GM21390 (cell line): ENCODE measurements around the gene RNF141.

ENCODE experiments used
- ATAC-seq: cut with Tn5 transposase; IDR thresholded peaks from one replicate; pipeline ENCODE4 v1.9.1; 2021; ENCODE audit not compliant: unreplicated experiment

RNF141 gene

DNA sequence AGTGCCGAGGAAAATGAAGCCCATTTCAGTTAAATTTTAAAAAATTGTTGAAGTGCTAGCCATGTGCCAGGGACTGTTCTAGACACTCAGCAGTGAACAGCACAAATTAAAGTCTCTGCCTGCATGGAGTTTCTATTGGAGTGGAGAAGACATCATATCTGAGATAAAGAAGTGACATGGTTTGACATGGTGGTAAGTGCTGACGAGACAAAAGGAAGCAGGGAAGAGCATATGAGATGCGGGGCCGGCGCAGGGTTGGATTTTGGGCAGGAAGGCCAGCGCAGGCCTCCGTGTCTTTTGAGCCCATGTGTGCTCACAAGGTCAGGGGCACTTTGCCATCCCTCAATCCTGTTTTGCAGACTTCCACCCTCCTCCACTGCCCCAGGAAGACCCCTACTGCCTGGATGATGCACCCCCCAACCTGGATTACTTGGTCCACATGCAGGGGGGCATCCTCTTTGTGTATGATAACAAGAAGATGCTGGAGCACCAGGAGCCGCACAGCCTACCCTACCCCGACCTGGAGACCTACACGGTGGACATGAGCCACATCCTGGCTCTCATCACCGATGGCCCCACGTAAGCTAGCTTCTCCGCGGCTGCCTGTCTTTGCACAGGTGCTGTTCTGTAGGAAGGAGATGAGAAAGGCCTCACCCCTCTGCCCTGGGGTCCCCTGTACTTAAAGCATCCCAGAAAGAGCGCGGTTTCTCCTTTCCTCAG is 56.4 kb downstream of the RNF141 start:
- ATAC-seq = no peak

DNA sequence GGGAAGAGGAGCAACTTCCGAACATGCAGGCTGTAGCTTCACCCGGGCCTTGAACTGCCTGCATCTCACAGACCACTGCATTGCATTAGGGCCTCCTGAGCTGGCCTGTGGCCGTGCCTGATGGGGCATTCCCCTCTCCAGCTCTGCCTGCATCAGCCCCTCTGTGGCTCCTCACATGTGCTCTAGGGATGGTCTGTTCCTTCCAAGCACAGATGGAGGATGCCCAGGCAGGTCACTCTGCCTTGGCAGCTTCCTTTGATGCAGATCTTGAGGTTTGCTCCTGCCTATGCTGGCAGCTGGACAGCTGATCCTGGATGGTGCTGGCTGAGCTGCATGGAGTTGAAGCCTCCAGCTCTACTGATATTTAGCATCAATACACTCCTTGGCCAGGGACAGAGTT is 57.4 kb downstream of the RNF141 start:
- ATAC-seq = no peak

- ATAC-seq = no peak
Measured at GRCh38 chr11:10483174-10483573, 57.8 kb downstream of the RNF141 start.

- no peak for ATAC-seq
Measured at GRCh38 chr11:10481560-10482349, 59.2 kb downstream of the RNF141 start.

- ATAC-seq = no peak
Measured at GRCh38 chr11:10480760-10481159, 60.2 kb downstream of the RNF141 start.

- no peak for ATAC-seq
Measured at GRCh38 chr11:10480026-10480425, 61.0 kb downstream of the RNF141 start.

DNA sequence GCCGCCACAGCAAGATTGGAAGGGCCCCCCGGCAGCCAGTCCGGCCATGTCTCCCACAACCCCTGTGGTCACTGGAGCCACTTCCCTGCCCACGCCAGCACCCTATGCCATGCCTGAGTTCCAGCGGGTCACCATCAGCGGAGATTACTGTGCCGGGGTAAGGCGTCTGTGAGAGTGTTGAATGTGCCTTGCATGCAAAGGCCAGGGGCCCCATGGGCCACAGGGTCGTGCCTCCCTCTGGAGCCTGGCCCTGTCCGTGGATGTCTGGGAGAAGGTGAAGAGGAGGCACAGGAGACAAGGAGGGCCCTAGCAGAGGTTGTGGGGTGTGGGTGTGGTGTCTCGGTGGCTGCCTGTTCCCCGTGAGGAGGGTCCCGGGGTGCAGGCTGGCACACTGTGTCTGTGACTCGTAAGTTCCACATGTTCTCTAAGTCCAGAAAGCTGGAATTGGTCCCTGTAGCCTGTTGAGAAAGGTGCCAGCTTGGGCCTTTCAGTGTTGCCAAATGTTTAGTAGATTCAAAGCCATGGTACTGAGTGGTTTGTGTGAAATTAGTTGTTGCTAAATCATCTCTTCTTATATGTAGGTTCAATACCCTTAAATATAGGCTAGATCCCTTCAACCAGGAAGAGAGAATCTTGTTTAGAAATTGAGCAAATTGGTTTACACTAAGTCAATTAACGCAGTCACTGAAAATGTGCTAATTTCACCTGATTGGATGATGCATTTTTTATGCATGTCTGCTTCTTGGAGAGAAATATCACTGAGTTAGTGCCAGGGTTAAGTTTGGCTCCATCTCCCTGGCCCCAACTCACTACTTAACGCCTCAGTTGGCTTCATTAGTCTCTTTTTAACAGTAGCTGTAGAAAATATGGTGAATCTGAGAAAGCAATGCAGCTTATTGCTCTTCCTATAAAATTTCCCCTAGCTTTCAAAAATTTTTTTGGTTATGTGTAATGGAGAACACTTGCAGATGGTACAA is 62.1 kb downstream of the RNF141 start:
- ATAC-seq = no peak

DNA sequence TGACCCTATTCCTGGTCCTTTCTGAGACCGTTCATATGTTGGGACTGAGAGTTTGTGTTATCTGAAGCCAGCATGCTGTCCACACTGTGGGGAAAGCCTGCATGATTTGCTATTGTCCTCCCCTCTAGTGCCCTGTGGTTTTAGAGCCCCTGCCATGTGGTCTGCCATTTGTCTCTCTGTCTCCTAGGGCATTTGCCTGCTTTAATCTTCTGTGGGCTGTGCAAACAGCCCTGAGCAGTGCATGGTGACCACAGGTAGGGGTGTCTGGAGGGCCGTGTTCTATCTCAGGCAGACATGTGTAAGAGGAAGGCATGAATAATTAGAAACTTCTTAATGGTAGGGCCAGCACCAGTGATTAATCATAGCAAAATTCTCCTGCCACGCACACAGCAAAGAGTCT is 62.9 kb downstream of the RNF141 start:
- ATAC-seq = no peak

DNA sequence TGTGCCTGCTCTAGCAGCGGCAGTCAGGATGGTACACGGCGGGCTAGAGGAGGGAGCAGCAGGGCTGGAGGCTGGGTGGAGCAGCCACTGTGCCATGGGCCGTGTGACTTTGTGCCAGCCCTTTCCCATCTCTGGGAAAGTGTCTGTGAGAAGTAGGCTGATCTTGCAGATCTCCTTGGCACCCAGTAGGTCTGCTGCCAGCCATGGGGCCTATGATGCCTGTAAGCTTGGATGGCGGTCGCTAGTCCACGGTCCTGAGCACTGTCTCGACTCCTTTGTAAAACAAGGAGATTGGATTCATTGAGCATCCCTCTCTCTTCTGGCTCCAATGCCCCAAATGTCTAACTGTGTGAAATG is 63.3 kb downstream of the RNF141 start:
- no peak for ATAC-seq

DNA sequence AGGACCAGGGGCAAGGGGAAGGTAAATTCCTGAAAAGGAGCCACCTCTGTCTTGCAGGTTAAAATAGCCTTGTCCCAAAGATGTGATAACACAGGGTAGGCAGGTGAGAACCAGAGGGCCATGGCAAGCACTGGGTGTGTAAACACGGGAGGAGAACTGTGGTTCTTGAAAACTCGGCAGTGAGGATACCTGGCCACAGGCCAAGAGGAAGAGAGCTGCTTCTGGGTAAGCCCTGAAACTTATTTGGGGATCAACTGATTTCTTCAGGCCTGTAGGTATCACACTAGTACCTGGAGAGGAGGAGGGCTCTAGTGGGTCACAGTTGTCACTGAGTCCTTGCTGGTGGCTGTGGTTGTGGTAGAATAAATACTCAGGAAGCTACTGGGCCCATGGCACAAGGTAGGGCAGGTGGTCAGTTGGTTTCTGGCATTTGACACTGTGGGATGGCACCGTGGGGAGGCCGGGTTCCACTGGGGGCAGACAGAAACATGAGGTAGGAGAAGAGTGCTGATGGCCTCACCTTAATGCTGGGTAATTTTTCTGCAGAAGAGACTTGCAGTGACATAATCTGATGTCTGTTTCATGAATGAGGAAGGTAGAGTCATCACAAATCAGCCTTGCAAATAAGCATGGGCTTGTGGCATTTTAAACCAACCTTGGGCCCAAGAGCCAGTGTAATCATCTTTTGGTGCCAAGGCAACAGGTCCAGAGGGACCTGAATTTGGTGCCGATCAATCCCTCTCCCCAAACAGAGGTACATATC is 63.9 kb downstream of the RNF141 start:
- no peak for ATAC-seq

- ATAC-seq = no peak
Measured at GRCh38 chr11:10476342-10476741, 64.6 kb downstream of the RNF141 start.

GRCh38 chr11:10474551-10474950 is 66.4 kb downstream of the RNF141 start:
- no peak for ATAC-seq

DNA sequence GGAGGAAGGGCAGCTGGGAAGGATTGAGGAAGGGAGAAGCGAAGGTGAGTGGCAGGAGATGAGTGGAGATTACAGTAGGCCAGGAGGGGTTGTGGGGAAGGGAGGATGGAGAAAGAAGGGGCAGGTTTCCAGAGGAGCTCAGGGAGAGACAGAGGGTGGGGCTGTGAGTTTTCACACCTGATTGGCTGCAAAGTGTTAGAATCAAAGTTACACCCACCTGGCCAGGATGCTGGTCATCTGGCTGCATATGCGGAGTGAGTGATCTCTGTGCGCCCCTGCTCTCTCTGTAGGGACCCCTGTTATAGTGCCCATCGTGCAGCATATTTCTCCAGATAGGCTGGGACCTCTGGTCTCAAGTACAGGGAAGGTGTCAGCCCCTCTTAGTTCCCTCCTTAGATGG is 67.6 kb downstream of the RNF141 start:
- no peak for ATAC-seq

DNA sequence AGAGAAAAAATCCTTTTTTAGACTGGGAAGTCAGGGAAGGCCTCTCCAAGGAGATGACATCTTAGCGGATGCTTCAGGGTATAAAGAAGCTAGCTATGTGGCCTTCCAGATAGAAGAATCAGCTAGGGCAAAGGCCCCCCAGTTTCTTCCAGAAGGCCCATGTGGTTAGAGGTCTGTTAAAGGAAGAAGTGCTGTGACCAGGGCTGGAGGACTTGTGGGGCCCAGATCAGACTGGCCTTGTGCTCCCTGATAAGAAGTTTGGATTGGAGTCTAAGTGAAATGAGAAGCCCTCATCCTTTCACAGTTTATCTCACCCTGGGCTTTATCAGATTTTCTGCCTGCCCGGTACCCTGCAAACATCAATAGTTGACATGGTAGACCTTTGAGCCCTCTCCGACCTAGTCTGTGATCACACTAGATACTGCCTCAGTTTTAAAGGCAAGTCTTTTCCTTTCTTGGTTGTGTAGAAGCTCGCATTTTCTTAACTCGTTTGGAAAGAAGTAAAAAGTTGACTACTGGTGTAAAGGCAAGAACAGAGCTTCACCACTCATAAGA is 78.2 kb downstream of the RNF141 start:
- ATAC-seq = no peak
